HCT116 (cell line): ENCODE data around the gene CNTN5.

Experiments used
- CTCF ChIP-seq, 3 experiments: fragments of 200-600 bp in 1 of 3; sonication (generic) in 1 of 3; IDR thresholded peaks in 2 of 3; conservative IDR thresholded peaks in 1 of 3; 2 replicates each; pipeline ENCODE4 v1.5.1; 2012 to 2017; ENCODE audit warnings: low read depth in 2 of 3, low read length in 2 of 3, antibody characterized with exemption in 1 of 3, borderline replicate concordance in 1 of 3, control low read depth in 1 of 3, mild to moderate bottlenecking in 1 of 3, mixed read lengths in 1 of 3, mixed run types in 1 of 3, moderate library complexity in 1 of 3; ENCODE audit not compliant: insufficient read depth in 1 of 3
- EZH2phosphoT487 ChIP-seq: fragments of 200-600 bp; IDR thresholded peaks from 2 replicates; pipeline ENCODE4 v1.6.1; 2018; ENCODE audit warnings: antibody characterized with exemption, borderline replicate concordance
- REST ChIP-seq: IDR thresholded peaks from 2 replicates; pipeline ENCODE4 v1.6.1; 2012; ENCODE audit warnings: low read depth
- SP1 ChIP-seq: IDR thresholded peaks from 2 replicates; pipeline ENCODE4 v1.6.1; 2012; ENCODE audit warnings: low read depth
- YY1 ChIP-seq: IDR thresholded peaks from 2 replicates; pipeline ENCODE4 v1.6.1; 2011; ENCODE audit warnings: low read length, low read depth, moderate library complexity, mild to moderate bottlenecking; ENCODE audit not compliant: insufficient replicate concordance; ENCODE audit errors: extremely low read depth

GRCh38 chr11:99865951-99866350, 845.2 kb downstream of the CNTN5 start:
- no peak for TF ChIP-seq REST
- no peak for TF ChIP-seq CTCF (IDR thresholded peaks at IDR 0.05 in 2 of 3, conservative IDR thresholded peaks at IDR 0.05 in 1 of 3; ENCODE audit: borderline replicate concordance in 1 of 3, insufficient read depth in 1 of 3, low read depth in 2 of 3, low read length in 2 of 3)
- no peak for TF ChIP-seq EZH2phosphoT487
- no peak for TF ChIP-seq SP1
- no peak for TF ChIP-seq YY1
